GM18861 (cell line): Measurements from ENCODE around the gene TMC3.

Source experiments
- ATAC-seq: cut with Tn5 transposase; IDR thresholded peaks from one replicate; pipeline ENCODE4 v1.9.1; 2021; ENCODE audit not compliant: unreplicated experiment

The TMC3 gene

GRCh38 chr15:81301385-81301784 is 72.6 kb downstream of the TMC3 start:
- peak; percentile 10 for ATAC-seq

- no peak for ATAC-seq
Observed at GRCh38 chr15:81299630-81300273, 74.3 kb downstream of the TMC3 start.

- ATAC-seq, result no peak
Observed at GRCh38 chr15:81299156-81299555, 74.9 kb downstream of the TMC3 start.

- ATAC-seq, result no peak
Observed at GRCh38 chr15:81298611-81299010, 75.4 kb downstream of the TMC3 start.

GRCh38 chr15:81297603-81298575 is 76.1 kb downstream of the TMC3 start:
- ATAC-seq, result no peak

- no peak for ATAC-seq
Observed at GRCh38 chr15:81297147-81297572, 76.9 kb downstream of the TMC3 start.

- ATAC-seq, result peak; percentile 36
Observed at GRCh38 chr15:81296673-81297072, 77.3 kb downstream of the TMC3 start.

GRCh38 chr15:81296186-81296585 is 77.8 kb downstream of the TMC3 start:
- no peak for ATAC-seq

GRCh38 chr15:81295486-81296121 is 78.4 kb downstream of the TMC3 start:
- no peak for ATAC-seq

- no peak for ATAC-seq
Observed at GRCh38 chr15:81294516-81294880, 79.5 kb downstream of the TMC3 start.

- ATAC-seq, result peak; percentile 59
Observed at GRCh38 chr15:81293728-81294515, 80.1 kb downstream of the TMC3 start.

GRCh38 chr15:81292523-81293001 is 81.5 kb downstream of the TMC3 start:
- ATAC-seq, result peak; percentile 39

GRCh38 chr15:81291916-81292522 is 82.0 kb downstream of the TMC3 start:
- no peak for ATAC-seq

- no peak for ATAC-seq
Observed at GRCh38 chr15:81289910-81290309, 84.1 kb downstream of the TMC3 start.

- ATAC-seq, result no peak
Observed at GRCh38 chr15:81288616-81289015, 85.4 kb downstream of the TMC3 start.

- ATAC-seq, result no peak
Observed at GRCh38 chr15:81288040-81288439, 86.0 kb downstream of the TMC3 start.

- ATAC-seq, result no peak
Observed at GRCh38 chr15:81286621-81287121, 87.3 kb downstream of the TMC3 start.

- no peak for ATAC-seq
Observed at GRCh38 chr15:81285461-81285860, 88.6 kb downstream of the TMC3 start.

GRCh38 chr15:81284256-81285031 is 89.6 kb downstream of the TMC3 start:
- no peak for ATAC-seq
